Activated CD4-positive, alpha-beta T cell treated with anti-CD3 and anti-CD28 coated beads, Interleukin-2, Interleukin-4, amounts not matched to agents 100 ng/mL and 50 ng/mL, durations not matched to agents 16 hours and 8 hours (primary cell): Measurements from ENCODE around the gene DHX15.

ENCODE experiments used
- DNase-seq: peaks from one replicate; pipeline ENCODE4 v3.0.0-alpha.2; 2020; ENCODE audit warnings: low spot score

Gene DHX15

GRCh38 chr4:24582235-24582832 lies 2.0 kb downstream of the DHX15 start:
- DNase-seq = no peak

- no peak for DNase-seq
Observed at GRCh38 chr4:24578364-24578763, 6.0 kb downstream of the DHX15 start.

GRCh38 chr4:24576276-24576675 lies 8.1 kb downstream of the DHX15 start:
- DNase-seq = no peak

- no peak for DNase-seq
Observed at GRCh38 chr4:24574236-24574635, 10.1 kb downstream of the DHX15 start.

GRCh38 chr4:24573582-24573981 lies 10.8 kb downstream of the DHX15 start:
- no peak for DNase-seq

- peak; percentile 15 for DNase-seq
Observed at GRCh38 chr4:24570574-24571236, 13.6 kb downstream of the DHX15 start.

GRCh38 chr4:24570172-24570571 lies 14.2 kb downstream of the DHX15 start:
- DNase-seq = no peak

GRCh38 chr4:24569662-24570061 lies 14.7 kb downstream of the DHX15 start:
- DNase-seq = no peak

GRCh38 chr4:24568425-24568824 lies 15.9 kb downstream of the DHX15 start:
- no peak for DNase-seq

- DNase-seq = no peak
Observed at GRCh38 chr4:24565054-24565453, 19.3 kb downstream of the DHX15 start.

- no peak for DNase-seq
Observed at GRCh38 chr4:24564488-24564887, 19.9 kb downstream of the DHX15 start.

- no peak for DNase-seq
Observed at GRCh38 chr4:24561438-24562139, 22.8 kb downstream of the DHX15 start.

GRCh38 chr4:24560868-24561368 lies 23.4 kb downstream of the DHX15 start:
- no peak for DNase-seq

- no peak for DNase-seq
Observed at GRCh38 chr4:24559889-24560288, 24.5 kb downstream of the DHX15 start.

GRCh38 chr4:24559032-24559821 lies 25.1 kb downstream of the DHX15 start:
- no peak for DNase-seq

- peak; percentile 11 for DNase-seq
Observed at GRCh38 chr4:24557026-24558025, 27.0 kb downstream of the DHX15 start.

- DNase-seq = peak; percentile 14
Observed at GRCh38 chr4:24551492-24552289, 32.7 kb downstream of the DHX15 start.

- DNase-seq = no peak
Observed at GRCh38 chr4:24550441-24551175, 33.7 kb downstream of the DHX15 start.

GRCh38 chr4:24547979-24548378 lies 36.4 kb downstream of the DHX15 start:
- DNase-seq = no peak
